ENCODE data around the gene MRPS30.

DNA sequence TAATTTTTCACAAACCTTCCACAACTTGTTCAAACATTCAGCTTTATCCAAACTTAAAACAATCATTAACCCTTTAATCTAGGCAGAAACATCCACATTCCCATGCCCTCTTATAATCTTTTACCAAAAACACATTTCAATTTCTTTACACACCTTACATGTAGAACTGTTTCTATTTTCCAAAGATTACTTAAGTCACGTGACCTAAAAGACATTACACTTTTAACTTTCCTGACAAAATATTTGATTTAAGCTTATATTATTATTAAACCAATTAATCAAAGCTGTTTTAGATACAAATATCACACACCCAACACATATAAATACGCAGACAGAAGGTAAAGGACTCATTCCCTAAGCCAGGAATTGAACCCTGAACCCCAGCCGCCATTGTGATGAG lies 21.0 kb upstream of the MRPS30 start:
- TF ChIP-seq SUZ12 (IDR thresholded peaks at IDR 0.05): no peak
- no peak for TF ChIP-seq SP1 (IDR thresholded peaks at IDR 0.05)
- TF ChIP-seq CTBP1 (IDR thresholded peaks at IDR 0.05; ENCODE audit: borderline replicate concordance): no peak
- TF ChIP-seq TARDBP (IDR thresholded peaks at IDR 0.05): no peak
- TF ChIP-seq NFRKB (IDR thresholded peaks at IDR 0.05): no peak
- no peak for TF ChIP-seq FOXM1 (IDR thresholded peaks at IDR 0.05; ENCODE audit: borderline replicate concordance)
- no peak for TF ChIP-seq BHLHE40 (IDR thresholded peaks at IDR 0.05; ENCODE audit: borderline replicate concordance)
- TF ChIP-seq ELF4 (IDR thresholded peaks at IDR 0.05): no peak
- no peak for TF ChIP-seq L3MBTL2 (conservative IDR thresholded peaks at IDR 0.05)
- TF ChIP-seq FOXK2 (IDR thresholded peaks at IDR 0.05): no peak
- TF ChIP-seq ZNF384 (IDR thresholded peaks at IDR 0.05): no peak
- no peak for TF ChIP-seq FOXA1 (IDR thresholded peaks at IDR 0.05)

All from HEK293T (cell line).